ES-I3 (cell line): Measurements from ENCODE around the gene XPNPEP1.

Experiments
- H3K36me3 ChIP-seq: 2 replicates; pipeline ENCODE4 v1.6.1; 2013; ENCODE audit warnings: mild to moderate bottlenecking, low read length, control low read depth, moderate library complexity; ENCODE audit not compliant: insufficient read depth
- H3K4me1 ChIP-seq: 2 replicates; pipeline ENCODE4 v1.6.1; 2013; ENCODE audit warnings: mild to moderate bottlenecking, control low read depth, low read length; ENCODE audit not compliant: insufficient read depth
- H3K9ac ChIP-seq: 2 replicates; pipeline ENCODE4 v1.6.1; 2013; ENCODE audit warnings: low read depth, mild to moderate bottlenecking, low read length, moderate library complexity
- H3K9me3 ChIP-seq: 2 replicates; pipeline ENCODE4 v1.6.1; 2013; ENCODE audit warnings: mild to moderate bottlenecking, low read length, moderate library complexity; ENCODE audit not compliant: control insufficient read depth, insufficient read depth

The XPNPEP1 gene

GRCh38 chr10:109939315-109939961 is 16.1 kb upstream of the XPNPEP1 start:
- peaks cover 15% of the 10 kb centered on the region for H3K4me1 ChIP-seq
- no peaks in the 10 kb centered on the region for H3K36me3 ChIP-seq
- no peaks in the 10 kb centered on the region for H3K9me3 ChIP-seq
- H3K9ac ChIP-seq = no peak overlapping the region

DNA sequence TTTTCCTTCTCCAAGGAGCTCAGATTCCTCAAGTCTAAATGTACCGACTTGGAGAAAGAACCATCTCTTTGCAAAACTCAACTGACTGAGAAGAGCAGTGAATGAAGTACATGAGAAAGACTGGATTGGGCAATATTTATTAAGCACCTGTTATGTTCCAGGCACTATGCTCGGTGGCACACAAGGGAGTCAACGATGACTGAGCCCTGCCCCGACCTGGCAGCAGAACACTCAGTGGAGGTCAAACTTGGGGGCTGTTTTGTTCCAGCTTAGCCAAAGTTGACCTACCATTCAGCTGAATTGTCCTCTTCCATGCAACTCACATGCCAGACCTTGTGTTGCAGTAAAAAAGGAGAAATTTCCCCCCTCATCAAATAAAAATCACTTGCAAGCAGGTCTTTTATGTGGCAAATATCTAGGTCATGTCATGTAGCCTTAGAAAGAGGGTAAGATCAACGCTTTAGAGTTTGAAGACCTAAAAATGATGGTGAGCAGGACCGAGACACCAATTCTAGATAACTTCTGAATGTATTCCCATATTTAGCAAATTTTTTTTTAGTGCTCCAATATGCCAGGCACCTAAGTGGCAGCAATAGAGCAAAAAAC is 14.3 kb upstream of the XPNPEP1 start:
- H3K36me3 ChIP-seq = no peaks in the 10 kb centered on the region
- H3K9me3 ChIP-seq = no peaks in the 10 kb centered on the region
- H3K9ac ChIP-seq = no peak overlapping the region
- peaks cover 23% of the 10 kb centered on the region for H3K4me1 ChIP-seq

GRCh38 chr10:109934958-109935793 is 11.9 kb upstream of the XPNPEP1 start:
- Histone ChIP-seq H3K9ac (no peak overlapping the region), H3K36me3 (no peaks in the 10 kb centered on the region), H3K9me3 (no peaks in the 10 kb centered on the region), H3K4me1 (peaks cover 20% of the 10 kb centered on the region)

DNA sequence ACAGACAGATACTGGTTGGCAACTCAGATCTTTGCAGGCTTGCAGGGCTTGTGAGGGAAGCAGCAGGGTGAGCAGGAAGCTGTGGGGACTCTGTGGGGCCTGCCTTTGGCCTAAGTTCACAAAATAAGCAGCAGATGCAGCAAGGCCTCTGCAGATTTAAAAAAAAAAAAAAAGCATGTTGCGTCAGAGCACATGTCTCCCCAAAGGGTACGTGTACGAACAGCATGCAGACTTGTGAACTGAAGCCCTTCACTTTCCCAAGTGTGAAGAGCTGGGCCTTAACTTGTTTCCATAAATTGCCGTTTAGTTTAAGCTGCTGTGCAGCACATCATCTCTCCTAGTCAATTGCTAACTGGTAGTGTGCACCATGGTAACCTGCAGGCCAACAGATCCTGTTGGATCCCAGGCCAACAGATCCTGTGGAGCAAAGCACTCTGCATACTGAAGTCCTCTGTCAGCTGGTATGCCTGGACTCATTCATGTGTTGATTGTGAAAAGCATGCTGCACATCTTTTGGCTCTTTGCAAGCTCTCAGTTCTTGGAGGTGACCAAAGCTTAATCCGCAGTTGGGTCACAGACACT is 10.8 kb upstream of the XPNPEP1 start:
- Histone ChIP-seq H3K9me3 (no peaks in the 10 kb centered on the region), H3K9ac (no peak overlapping the region), H3K36me3 (no peaks in the 10 kb centered on the region), H3K4me1 (peaks cover 20% of the 10 kb centered on the region)

DNA sequence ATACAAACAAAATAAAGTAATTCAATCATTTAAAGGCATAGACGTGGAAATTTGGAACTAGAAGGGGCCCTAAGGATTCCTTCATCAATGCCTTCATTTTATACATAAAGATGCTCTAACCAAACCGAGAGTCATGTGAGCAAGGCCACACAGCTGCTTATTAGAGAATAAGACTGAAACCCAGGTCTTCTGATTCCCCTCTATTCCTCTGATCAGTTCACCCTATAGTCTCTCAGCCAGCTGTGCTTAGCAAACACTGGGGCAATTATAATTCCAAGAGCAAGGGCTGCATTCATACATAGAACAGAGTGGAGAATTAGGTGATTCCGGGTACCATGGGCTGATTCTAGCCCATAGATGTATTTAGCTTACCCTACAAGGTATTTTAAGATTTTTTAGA is 9.7 kb upstream of the XPNPEP1 start:
- H3K9me3 ChIP-seq = no peaks in the 10 kb centered on the region
- H3K36me3 ChIP-seq = no peaks in the 10 kb centered on the region
- no peak overlapping the region for H3K9ac ChIP-seq
- H3K4me1 ChIP-seq = peaks cover 20% of the 10 kb centered on the region

- Histone ChIP-seq H3K9me3 (no peaks in the 10 kb centered on the region), H3K9ac (no peak overlapping the region), H3K36me3 (no peaks in the 10 kb centered on the region), H3K4me1 (peaks cover 20% of the 10 kb centered on the region)
Observed at GRCh38 chr10:109932391-109932790, 9.1 kb upstream of the XPNPEP1 start.

DNA sequence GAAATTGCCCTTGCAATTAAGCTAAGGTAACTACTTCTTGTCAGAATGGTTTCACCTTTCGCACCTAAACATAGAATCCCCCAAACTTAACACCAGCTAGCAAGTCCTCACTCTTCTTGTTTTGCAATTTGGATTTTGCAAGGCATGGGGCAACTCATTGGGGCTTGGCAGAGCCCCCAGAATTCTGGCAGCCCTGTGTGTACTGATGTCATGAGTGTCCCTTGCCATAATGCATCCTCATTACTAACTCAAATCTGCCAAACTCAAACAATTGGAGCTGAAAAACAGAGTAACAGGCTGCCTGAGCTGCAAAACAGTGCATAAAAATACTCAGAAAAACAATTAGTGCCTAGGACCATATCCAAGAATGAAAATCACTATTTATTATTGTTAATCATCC is 7.9 kb upstream of the XPNPEP1 start:
- peaks cover 20% of the 10 kb centered on the region for H3K4me1 ChIP-seq
- H3K9ac ChIP-seq = no peak overlapping the region
- no peaks in the 10 kb centered on the region for H3K36me3 ChIP-seq
- no peaks in the 10 kb centered on the region for H3K9me3 ChIP-seq

DNA sequence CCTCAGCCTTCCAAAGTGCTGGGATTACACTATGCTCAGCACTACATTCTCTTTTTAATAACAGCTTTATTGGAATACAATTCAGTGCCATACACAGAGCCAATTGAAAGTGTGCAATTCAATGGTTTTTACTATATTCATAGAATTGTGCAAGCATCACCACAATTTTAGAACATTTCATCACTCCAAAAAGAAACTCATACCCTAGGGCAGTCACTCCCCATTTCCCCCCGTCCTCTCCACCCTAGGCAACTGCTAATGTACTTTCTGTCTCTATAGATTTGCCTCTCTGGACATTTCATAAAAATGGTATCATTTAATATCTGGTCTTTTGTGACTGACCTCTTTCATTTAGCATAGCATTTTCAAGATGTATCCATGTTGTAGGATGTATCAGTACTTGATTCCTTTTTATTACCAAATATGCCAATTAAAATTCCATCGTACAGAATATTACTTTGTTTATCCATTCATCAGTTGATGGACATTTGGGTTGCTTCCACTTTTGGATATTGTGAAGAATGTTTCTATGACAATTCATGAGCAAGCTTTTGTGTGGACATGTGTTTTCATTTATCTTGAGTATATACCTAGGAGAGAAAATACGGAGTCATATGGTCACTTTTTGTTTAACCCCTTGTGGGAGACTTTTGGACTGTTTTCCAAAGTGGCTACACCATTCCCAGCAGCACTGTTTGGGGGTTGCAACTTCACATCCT is 6.3 kb upstream of the XPNPEP1 start:
- Histone ChIP-seq H3K9ac (no peak overlapping the region), H3K4me1 (peaks cover 18% of the 10 kb centered on the region), H3K36me3 (no peaks in the 10 kb centered on the region), H3K9me3 (no peaks in the 10 kb centered on the region)

DNA sequence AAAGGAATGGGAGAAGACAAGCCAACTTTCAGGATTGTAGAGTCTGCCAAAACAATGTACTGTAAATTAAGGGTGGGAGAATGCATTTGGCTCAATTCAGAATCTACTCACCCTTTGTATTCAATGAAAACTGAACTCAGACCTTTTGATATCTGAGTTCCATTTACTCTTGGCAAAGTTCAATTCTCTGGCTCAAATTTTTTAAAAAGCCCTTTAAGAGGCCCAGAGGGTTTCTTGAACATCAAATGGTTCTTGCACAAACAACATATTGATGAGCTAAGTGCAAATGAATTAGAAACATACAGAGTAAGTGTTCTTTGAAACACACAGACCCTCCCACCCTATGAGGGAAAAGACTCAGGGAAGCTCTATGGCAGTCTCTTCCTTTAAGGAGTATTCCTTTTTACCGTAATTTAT is 5.2 kb upstream of the XPNPEP1 start:
- Histone ChIP-seq H3K36me3 (no peaks in the 10 kb centered on the region), H3K4me1 (peaks cover 17% of the 10 kb centered on the region), H3K9ac (no peak overlapping the region), H3K9me3 (no peaks in the 10 kb centered on the region)

DNA sequence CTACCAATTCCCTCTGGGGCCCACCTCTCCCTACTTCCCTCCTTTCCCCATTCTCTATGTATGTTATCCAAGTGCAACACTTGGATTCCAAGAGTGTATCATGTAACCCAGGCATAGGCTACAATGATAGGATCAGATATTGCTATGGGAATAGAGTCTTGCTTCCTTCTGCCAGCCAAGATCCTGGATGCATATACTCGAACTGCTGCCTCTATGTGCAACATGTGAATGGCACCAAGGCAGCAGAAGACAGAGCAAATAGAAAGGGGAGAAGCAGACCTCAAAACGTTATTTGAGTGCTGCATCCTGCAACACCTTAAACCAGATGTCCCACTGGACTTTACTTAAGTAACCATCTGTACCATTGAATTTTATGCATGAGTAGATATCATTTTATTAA is 3.5 kb upstream of the XPNPEP1 start:
- H3K9ac ChIP-seq = no peak overlapping the region
- no peaks in the 10 kb centered on the region for H3K36me3 ChIP-seq
- H3K9me3 ChIP-seq = no peaks in the 10 kb centered on the region
- peaks cover 24% of the 10 kb centered on the region for H3K4me1 ChIP-seq

DNA sequence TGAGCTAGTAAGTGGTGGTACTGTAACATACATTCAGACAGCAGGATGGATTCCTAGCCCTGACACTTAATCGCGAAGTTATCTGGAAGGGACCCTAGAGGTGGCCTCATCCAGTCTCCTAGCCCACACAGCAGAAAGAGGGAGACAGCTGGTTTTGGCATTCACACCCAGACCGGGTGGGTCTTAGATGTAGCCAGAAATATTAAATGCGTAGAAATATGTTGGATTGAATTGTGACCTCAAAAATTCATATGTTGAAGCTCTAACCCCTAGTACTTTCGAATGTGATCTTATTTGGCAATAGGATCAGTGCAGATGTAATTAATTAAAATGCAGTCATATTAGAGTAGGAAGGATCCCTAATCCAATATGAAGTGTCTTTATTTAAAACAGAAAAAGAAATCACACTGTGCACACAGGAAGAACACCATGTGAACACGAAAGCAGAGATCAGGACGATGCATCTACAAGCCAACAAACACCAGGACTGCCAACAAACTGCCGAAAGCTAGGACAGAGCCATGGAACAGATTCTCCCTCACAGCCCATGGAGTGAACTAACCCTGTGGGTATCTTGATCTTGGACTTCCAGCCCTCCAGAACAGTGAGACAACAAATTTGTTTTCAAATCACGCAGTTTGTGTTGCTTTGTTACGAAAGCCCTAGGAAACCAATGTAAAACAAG is 2.9 kb upstream of the XPNPEP1 start:
- H3K4me1 ChIP-seq = peaks cover 25% of the 10 kb centered on the region
- no peaks in the 10 kb centered on the region for H3K9me3 ChIP-seq

GRCh38 chr10:109924967-109925620 is 1.8 kb upstream of the XPNPEP1 start:
- no peaks in the 10 kb centered on the region for H3K36me3 ChIP-seq
- peaks cover 22% of the 10 kb centered on the region for H3K4me1 ChIP-seq
- no peaks in the 10 kb centered on the region for H3K9me3 ChIP-seq
- H3K9ac ChIP-seq = no peak overlapping the region

More for the DNA sequence above, 2.9 kb upstream of the XPNPEP1 start:
- no peak overlapping the region for H3K9ac ChIP-seq
- H3K36me3 ChIP-seq = no peaks in the 10 kb centered on the region

DNA sequence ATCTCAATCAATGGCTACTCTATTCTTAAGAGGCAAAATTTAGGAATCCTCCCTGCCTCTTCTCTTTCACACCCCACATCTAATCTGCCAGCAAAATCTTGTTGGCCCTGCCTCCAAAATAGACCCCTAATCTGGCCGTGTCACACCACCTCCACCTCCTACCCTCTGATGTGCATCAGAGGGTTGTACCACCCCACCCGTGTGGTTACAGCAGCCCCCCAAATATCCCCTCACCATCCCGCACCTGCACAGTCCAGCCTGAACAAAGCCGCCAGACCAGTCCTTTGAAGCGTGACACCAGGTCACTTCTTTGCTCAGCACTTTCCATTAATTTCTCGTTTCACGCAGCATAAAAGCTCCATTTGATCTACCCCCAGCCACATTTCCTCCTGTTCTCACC is 776 bp upstream of the XPNPEP1 start:
- Histone ChIP-seq H3K9ac (peak overlapping the region; percentile 94; the same call in 1 of the 2 replicates), H3K36me3 (no peaks in the 10 kb centered on the region), H3K4me1 (peaks cover 22% of the 10 kb centered on the region)

More for the DNA sequence above, 776 bp upstream of the XPNPEP1 start:
- H3K9me3 ChIP-seq = no peaks in the 10 kb centered on the region
